Large intestine (tissue), 3 donors: ENCODE data around the gene SEMA4D. TPM values are rescaled to one million over a fixed set of nuclear protein-coding genes. Genes with fewer than 3 reads are reported as not detected.

ENCODE experiments used
- DNase-seq, 2 donors: peaks; one replicate each; pipeline versions ENCODE4 v3.0.0 to v3.0.0-alpha.2; 2013
- H3K27ac ChIP-seq: one replicate; pipeline ENCODE4 v1.5.1; 2013; ENCODE audit warnings: low read length
- H3K27me3 ChIP-seq: 2 replicates; pipeline ENCODE4 v1.6.1; 2013; ENCODE audit warnings: low read length; ENCODE audit not compliant: control insufficient read depth, insufficient read depth
- H3K36me3 ChIP-seq: 2 replicates; pipeline ENCODE4 v1.6.1; 2013; ENCODE audit warnings: low read length; ENCODE audit not compliant: control insufficient read depth, insufficient read depth
- H3K4me1 ChIP-seq: one replicate; pipeline ENCODE4 v1.6.1; 2013; ENCODE audit warnings: low read length; ENCODE audit not compliant: control insufficient read depth, insufficient read depth
- H3K4me3 ChIP-seq: one replicate; pipeline ENCODE4 v1.5.1; 2013; ENCODE audit warnings: low read length
- H3K9me3 ChIP-seq: one replicate; pipeline ENCODE4 v1.6.1; 2013; ENCODE audit warnings: mild to moderate bottlenecking, low read depth, low read length, moderate library complexity; ENCODE audit not compliant: control insufficient read depth
- WGBS: methylation state at CpG from one replicate; pipeline ENCODE4 v1.1.5; 2013; ENCODE audit warnings: low lambda C conversion rate; ENCODE audit not compliant: insufficient coverage; 5-methylcytosine and 5-hydroxymethylcytosine counted together
- polyA plus RNA-seq: library from polyadenylated mRNA; unstranded; fragments of 120-200 nt; gene quantifications from one replicate; pipeline ENCODE4 v1.2.1, GENCODE V29; 2013

SEMA4D gene
- polyA plus RNA-seq, 1 donor: 32.8 TPM

DNA sequence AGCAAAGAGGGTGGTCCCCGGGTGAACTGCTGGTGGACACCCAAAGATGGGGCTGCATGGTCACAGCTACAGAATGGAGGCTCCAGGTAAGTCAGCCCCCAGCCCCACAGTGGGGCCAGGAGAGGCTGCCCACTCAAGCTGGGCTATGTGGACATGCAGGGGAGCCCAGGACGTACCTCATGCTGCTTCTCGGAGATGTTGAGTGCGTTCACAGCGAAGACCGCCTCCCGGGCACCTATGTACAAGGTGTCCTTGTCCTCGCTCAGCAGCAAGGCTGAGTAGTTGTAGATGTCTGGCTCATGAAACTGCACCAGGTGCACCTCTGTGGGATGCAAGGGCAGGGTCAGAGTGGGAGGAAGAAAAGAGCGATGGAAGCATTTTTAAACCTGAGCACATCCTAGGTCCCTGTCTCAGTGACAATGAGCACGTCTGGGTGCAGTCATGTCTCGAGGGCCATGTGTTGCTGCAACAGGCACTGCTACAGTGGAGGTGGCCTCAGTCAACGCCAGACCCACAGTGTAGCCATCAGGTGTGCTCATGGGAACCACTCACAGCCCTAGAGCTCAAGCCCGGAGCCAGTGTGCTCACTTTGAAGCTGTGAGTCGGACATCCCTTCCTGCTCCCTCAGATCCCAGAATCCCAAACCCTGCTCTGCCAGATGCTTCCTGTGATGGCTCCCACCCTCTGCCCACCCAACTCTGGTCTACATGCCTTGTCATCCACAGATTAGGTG is 95.1 kb downstream of the SEMA4D start:
- H3K9me3 ChIP-seq: no peaks in the 10 kb centered on the region
- no peaks in the 10 kb centered on the region for H3K4me1 ChIP-seq
- no CpG with 5 or more reads among the region's 14 CpGs for WGBS
- H3K27me3 ChIP-seq: no peaks in the 10 kb centered on the region
- H3K4me3 ChIP-seq: no peak overlapping the region
- no peak for DNase-seq
- peaks cover 41% of the 10 kb centered on the region for H3K36me3 ChIP-seq
- no peak overlapping the region for H3K27ac ChIP-seq

DNA sequence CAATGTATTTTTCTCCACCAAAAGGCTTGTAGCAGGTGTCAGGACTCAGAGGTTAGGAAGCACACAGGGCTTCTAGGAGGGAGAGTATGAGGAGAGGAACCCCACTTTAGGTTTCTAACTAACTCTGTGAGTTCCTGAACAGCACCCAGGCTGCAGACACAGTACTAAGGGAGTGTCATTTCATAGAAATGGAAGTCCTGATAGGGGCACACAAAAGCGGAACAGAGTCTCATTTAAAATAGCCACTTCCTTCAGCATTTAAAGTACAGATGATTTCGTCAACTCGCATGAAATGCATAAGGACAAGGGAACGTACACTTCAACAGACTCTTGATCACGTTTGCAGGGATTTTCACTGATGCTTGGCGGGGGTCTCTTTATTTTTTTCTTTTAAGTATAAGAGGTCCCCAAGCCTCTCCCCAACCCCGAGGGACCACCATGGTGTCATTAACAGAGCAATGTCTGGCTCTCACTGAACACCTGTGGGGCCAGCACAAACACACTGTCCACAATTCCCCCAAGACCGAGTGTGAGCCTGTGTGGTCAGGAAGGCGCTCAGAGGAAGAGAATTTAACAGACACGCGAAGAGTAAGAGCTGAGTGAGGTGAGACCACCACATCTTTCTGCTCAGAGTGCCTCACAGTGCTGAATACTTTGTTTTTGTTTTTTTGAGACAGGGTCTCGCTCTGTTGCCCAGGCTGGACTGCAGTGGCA is 97.4 kb downstream of the SEMA4D start:
- H3K9me3 ChIP-seq: no peaks in the 10 kb centered on the region
- H3K27ac ChIP-seq: no peak overlapping the region
- H3K4me3 ChIP-seq: no peak overlapping the region
- no peaks in the 10 kb centered on the region for H3K27me3 ChIP-seq
- DNase-seq: no peak
- H3K36me3 ChIP-seq: peaks cover 52% of the 10 kb centered on the region
- no peaks in the 10 kb centered on the region for H3K4me1 ChIP-seq
- 91% methylated on average over 6 of the region's 12 CpGs for WGBS

DNA sequence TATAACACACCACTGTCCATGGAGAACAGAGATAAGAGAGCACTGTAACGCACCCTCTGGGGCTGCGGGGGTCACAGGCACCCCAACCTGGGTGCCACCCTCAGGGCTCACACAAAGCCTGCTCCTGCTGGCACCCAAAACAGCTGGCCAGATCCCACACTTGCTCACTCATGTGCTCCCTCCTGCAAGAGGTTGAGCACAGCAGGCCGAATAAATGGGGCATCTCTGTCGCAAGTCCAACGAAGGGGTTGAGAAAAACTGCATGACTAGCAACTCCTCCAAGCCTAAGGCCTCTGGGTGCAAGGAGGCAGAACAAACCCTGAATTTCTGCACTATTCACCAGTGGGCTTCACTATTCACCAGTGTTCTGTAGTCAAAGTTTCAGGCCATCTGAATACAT is 99.3 kb downstream of the SEMA4D start:
- no peak for DNase-seq
- H3K9me3 ChIP-seq: no peaks in the 10 kb centered on the region
- peaks cover 56% of the 10 kb centered on the region for H3K36me3 ChIP-seq
- H3K27ac ChIP-seq: no peak overlapping the region
- H3K4me1 ChIP-seq: no peaks in the 10 kb centered on the region
- no CpG with 5 or more reads among the region's 5 CpGs for WGBS
- no peak overlapping the region for H3K4me3 ChIP-seq
- no peaks in the 10 kb centered on the region for H3K27me3 ChIP-seq

DNA sequence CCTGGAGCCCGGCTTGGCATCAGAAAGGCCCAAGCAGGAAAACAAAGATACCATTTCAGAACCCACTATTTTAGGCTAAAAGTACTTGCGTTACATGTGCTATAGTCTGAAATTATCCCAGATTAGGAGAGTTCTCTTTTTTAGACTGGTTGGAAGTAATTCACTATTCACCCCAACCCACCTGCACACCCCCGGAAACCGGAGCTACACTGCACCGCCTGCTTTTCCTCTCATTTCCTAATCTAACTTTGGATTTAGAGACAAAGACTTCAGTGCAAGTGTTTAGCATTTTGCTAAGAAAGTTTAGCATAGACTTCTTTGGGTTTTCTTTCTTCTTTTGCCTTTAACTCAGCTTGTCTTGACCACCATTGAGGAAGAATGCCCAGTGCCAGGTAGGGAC is 100.4 kb downstream of the SEMA4D start:
- no peaks in the 10 kb centered on the region for H3K4me1 ChIP-seq
- no peak for DNase-seq
- no CpG with 5 or more reads among the region's 5 CpGs for WGBS
- H3K4me3 ChIP-seq: no peak overlapping the region
- no peaks in the 10 kb centered on the region for H3K27me3 ChIP-seq
- peaks cover 62% of the 10 kb centered on the region for H3K36me3 ChIP-seq
- no peaks in the 10 kb centered on the region for H3K9me3 ChIP-seq
- no peak overlapping the region for H3K27ac ChIP-seq

DNA sequence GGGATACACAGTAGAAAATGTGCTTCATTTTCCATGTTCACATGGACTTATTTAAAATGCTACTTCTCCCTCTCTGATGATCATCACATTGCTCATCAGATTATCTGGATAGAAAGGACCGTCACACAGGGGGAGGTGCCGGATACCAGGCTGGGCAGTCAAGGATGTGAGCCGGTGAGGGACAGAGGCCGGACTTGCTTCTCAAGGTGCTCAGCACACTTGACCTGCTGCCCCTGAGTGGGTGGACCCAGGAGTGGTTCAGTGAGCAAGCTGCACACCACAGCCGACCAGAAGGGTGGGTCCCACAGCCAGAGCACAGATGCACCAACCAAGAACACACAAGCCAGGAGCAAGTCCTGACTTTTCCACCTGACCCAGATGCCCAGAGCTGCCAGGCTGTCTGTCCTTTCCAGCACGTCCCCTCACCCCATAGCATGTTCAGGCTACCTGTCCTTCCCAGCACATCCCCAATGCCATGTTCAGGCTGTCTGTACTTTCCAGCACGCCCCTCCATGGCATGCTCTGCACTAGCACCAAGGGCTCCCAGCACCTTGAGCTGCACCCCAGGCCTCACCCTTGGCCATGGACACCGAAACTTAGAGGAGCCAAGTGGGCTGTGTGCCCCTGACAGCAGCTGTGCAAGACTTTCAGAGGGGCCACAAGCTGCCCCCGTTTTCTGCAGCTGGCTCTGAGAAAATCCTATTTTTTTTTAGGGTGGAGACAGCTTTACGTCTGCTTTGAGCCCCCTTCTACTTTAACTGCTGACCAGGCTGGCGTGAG is 101.8 kb downstream of the SEMA4D start:
- Histone ChIP-seq H3K4me3 (no peak overlapping the region), H3K4me1 (no peaks in the 10 kb centered on the region), H3K27ac (no peak overlapping the region), H3K36me3 (peaks cover 62% of the 10 kb centered on the region), H3K27me3 (no peaks in the 10 kb centered on the region), H3K9me3 (no peaks in the 10 kb centered on the region)
- no peak for DNase-seq
- WGBS: no CpG with 5 or more reads among the region's 11 CpGs

DNA sequence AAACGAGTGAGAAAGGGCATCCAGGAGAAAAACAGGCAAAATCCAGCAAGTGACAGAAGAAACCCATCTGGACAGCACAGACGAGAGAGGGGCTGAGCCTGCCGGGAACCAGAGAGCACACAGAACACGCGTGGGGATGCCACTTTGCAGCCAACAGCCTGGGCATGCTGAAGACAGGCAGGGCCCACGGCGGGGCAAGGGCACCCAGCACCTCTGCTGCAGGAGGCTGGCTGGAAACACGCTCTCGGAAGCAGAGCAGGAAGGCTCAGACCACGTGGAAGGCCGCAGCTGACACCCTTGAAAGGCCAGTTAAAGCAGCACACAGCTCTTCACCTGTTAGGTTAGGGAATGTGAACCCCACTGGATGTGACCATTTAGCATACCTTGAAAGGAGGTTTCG is 103.5 kb downstream of the SEMA4D start:
- DNase-seq: no peak
- Histone ChIP-seq H3K4me1 (no peaks in the 10 kb centered on the region), H3K9me3 (no peaks in the 10 kb centered on the region), H3K27me3 (no peaks in the 10 kb centered on the region), H3K4me3 (no peak overlapping the region), H3K27ac (no peak overlapping the region), H3K36me3 (peaks cover 70% of the 10 kb centered on the region)
- WGBS: no CpG with 5 or more reads among the region's 12 CpGs

DNA sequence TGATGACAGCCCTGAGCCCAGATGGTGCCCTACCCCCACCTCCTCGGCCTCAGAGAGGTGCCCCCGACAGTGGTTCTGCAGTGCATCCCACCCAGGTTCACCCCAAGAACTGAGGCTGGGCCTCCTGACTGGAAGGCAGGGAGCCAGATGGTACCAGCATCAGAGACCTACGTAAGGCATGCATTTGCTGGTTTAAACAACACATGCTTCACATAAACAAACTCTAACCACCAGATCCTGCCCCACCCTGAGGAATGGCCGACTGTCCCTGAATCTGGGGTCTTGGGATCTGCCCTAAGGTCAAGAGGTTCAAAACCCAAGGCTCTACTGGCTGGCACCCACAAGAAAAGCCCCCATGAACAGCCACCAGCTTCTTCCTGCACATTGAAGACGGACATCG is 106.3 kb downstream of the SEMA4D start:
- no CpG with 5 or more reads among the region's 6 CpGs for WGBS

DNA sequence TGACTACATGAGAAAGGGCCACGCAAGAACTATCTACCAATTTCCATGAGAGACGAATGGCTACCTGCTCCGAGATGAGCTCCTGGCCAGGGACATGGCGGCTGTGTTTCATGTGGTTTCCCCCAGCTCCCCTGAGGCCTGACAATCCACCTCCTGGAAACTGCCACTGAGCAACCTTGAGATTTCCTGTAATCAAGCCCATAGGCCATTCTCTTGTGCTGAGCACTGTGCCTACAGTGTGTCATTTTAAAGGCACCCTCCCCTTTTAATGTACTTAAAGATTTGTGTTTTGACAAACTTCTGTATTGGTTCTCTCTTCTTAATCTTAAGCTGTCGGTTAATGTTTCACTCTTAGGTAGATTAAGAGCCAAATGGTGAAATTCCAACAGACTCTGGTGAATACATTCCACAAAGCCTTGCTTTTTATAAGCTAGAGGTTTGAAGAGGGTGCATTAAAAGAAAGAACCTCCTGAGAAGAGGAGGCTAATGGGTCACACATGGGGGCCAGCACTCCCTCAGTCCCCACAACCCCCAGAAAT is 107.3 kb downstream of the SEMA4D start:
- Histone ChIP-seq H3K27ac (no peak overlapping the region), H3K36me3 (peaks cover 80% of the 10 kb centered on the region)
- 29% methylated on average over 1 of the region's 5 CpGs for WGBS

More for the DNA sequence above, 106.3 kb downstream of the SEMA4D start:
- no peak overlapping the region for H3K27ac ChIP-seq
- DNase-seq: no peak
- H3K27me3 ChIP-seq: no peaks in the 10 kb centered on the region
- H3K9me3 ChIP-seq: no peaks in the 10 kb centered on the region
- no peak overlapping the region for H3K4me3 ChIP-seq
- peaks cover 80% of the 10 kb centered on the region for H3K36me3 ChIP-seq
- peaks cover 10% of the 10 kb centered on the region for H3K4me1 ChIP-seq

DNA sequence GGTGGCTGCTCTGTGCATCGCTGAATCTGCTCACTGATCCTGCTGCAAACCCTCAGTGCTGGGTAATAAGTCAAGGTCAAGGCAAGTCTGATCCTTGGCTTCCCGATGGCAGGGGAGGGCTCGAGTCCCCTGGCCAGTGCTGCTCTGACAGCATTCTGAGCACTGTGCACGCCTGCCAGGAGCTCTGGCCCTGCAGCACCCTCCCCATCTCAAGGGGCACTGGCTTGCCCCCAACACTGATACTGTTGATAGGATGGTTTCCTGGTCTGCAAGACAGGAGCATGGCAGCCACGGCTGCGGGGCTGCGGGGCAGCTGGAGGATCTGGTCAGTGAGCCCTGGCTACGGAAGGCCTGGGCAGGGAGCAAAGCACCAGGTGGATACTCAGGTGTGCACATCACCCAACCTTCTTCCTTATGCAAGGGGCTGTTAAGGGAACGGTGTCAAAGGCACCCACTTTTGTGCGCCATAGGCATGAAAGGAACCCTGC is 107.8 kb downstream of the SEMA4D start:
- DNase-seq: no peak
- Histone ChIP-seq H3K27ac (no peak overlapping the region), H3K4me1 (peaks cover 10% of the 10 kb centered on the region), H3K27me3 (no peaks in the 10 kb centered on the region), H3K9me3 (no peaks in the 10 kb centered on the region), H3K36me3 (peaks cover 84% of the 10 kb centered on the region), H3K4me3 (no peak overlapping the region)
- no CpG with 5 or more reads among the region's 10 CpGs for WGBS

More for the DNA sequence above, 107.3 kb downstream of the SEMA4D start:
- Histone ChIP-seq H3K27me3 (no peaks in the 10 kb centered on the region), H3K4me3 (no peak overlapping the region), H3K9me3 (no peaks in the 10 kb centered on the region), H3K4me1 (peaks cover 10% of the 10 kb centered on the region)
- no peak for DNase-seq

DNA sequence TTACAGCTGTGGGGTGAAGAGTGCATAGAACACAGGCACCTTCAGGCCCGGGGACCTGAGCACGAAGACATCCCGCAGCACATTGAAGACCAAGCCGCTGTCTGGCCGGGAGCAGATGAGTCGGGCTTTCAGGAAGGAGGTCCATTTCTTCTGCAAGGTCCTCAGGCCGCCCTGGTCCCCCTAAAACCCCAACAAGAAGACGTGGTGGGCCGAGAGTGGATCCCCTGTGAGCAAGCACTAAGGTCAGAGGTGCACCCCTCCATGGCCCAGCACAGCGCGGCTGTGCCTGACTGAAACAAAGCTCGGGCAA is 109.1 kb downstream of the SEMA4D start:
- Histone ChIP-seq H3K27ac (no peak overlapping the region), H3K9me3 (no peaks in the 10 kb centered on the region), H3K4me1 (peaks cover 10% of the 10 kb centered on the region), H3K36me3 (peaks cover 84% of the 10 kb centered on the region), H3K27me3 (no peaks in the 10 kb centered on the region), H3K4me3 (no peak overlapping the region)
- no CpG with 5 or more reads among the region's 12 CpGs for WGBS
- no peak for DNase-seq
